GM21619 (cell line): ENCODE data around the gene ABTB2.

Experiments
- ATAC-seq: cut with Tn5 transposase; IDR thresholded peaks from one replicate; pipeline ENCODE4 v1.9.1; 2021; ENCODE audit not compliant: unreplicated experiment

Gene ABTB2

DNA sequence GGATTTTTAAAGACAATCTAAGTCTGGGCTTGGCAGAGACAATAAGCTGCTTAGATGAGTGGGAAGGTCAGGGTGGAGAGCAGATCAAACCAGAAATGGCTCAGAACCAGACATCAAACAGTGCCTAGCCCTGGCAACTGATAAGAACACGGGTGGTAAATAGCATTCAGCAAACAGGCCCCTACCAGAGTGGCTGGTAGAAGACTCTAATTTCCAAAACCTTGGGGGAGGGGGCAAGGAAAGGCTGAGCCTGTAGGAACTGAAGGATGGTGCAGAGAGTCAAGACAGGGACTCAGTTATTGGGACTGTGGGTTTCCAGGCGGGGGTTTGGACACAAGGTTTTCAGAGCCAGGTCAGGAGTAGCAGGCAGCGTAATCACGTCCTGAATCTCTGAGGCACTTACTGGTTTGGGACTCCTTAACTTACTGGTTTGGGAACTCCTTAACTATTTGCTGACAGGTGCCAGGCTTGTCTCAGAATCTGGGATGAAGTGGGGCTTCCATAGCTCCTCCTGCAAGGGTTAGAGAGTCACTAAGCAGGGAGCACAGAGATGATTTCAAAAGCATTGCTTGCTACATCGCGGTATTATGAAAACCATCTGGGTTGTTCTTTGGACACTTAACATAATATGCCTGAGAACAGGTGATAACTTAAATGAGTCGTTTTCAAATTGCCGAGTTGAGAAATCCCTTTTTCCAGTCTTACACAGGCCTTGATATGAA is 5.7 kb upstream of the ABTB2 start:
- ATAC-seq = no peak

DNA sequence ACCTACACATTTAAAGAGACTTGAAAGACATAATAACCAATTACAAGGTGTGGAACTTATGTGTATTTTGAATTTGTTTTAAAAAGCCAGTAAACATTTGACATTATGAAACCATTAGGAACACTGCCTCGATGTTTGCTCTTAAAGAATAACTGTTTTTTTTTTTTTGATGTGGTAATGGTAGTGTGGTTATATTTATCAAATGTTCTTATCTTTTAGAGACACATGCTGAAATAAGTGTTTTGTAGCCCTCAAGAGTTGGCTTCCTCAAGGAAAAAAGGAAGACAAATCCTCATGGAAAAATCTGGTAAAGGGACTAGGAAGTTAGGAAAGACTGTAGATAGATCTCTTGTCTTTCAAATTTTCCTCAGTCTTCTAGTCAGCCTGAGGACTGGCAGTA is 2.2 kb upstream of the ABTB2 start:
- ATAC-seq = no peak

DNA sequence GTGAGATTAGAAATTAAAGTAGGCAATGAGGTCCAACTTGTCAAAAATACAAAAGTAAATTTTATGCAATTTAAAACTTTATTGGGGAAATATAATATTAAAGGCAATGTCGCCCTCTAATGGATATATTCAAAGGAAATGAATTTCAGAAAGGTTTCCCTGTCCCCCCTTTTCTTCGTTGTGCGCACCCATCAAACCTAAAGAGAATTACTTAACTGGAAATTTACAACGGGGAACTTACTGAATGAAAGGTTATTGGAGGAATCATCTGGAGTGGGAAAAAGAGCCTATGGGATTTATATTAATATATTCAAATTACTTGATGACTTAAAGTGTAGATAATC is 1.7 kb upstream of the ABTB2 start:
- no peak for ATAC-seq

DNA sequence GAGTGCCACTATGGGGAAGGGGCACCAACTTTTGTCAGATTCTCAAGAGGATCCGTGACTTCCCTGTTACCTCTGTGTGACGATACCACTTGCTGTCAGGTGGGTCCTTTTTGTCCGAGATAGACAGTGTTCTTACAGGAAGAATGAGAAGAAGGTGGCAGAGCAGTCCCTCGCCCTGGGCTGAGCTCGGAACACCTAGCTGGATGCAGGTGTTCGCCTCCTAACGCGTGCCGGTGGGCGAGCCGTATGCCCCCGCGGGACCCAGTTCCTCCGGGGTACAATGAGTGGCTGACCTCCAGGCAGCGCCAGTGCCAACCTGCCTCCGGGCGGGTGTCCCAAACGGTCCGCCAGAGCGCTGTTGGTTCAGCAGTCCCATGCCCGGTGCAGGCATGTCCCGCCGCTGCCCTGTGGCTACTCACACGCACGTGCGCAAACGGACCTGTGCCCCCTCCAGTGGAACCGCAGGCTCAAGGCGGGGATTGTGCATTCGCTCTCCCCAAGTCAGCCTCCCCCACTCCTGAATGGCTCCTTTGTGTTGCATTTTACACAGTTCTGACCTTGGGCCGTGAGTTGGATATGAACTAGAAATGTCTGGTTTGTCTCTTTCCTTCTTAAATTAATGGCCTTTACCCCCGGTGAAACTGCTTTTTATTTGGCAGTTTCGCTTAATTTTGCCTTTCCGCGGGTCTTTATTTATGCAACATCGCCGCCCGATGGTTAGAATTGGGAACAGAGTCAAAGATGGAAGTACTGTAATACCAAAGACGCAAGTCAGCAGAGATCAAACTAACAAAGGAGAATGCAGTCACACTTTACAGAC is 1.1 kb upstream of the ABTB2 start:
- no peak for ATAC-seq

DNA sequence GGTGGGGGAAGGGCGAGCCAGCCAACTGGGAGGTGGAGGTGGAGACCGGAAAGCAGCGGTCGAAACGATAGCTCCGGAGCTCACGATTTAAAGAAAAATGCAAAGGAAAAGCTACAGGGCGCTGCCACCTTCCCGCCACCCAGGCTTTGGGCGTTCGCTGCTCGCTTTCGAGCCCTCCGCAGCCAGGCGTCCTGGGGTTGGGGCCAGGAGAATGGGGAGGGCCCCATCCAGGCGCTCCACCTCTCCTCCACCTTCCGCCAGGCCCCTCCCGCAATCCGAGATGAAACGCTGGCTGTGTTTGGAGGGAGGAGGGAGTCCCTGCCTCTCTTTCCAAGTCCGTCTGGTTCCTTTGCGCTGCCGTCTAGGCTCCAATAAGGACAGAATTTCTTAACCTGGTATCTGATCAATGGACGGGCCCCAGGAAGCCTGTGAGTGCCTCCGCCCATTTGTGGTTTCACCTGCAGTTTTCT is 483 bp upstream of the ABTB2 start:
- ATAC-seq = no peak

DNA sequence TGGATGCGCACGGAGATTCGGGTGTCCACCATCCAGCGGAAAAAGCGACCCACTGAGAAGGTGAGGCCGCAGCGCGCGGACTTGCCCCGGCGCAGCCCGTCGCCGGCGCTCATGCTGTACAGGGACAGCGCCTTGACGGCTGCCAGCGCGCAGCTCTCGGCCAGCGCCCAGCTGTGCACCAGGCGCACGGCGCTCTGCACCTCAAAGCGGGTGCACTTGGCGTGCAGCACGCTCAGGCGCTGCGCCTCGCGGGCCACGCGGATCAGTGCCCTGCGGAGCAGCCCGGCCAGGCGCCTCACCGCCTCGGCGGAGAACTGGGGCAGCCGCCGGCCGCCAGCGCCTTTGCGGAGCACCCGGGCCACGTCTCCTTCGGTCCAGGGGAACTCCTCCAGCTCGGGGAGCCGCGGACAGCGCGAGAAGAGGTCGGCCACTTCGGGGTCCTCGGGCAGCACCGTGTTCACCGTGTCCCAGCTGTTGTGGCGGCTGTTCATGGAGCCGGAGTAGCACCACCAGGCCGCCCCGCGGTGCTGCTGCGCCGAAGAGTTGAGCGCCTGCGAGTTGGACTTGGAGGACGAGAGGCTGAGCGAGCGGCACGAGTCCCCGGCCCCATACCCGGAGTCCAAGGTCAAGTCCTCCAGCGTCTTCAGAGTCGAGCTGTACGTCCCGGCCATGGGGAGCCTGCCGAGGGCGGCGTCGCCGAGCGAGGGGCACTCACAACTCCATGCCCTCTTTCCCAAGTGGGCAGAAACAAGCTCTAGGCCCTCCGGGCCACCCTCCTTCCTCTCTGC is 703 bp downstream of the ABTB2 start:
- peak; percentile 19 for ATAC-seq

DNA sequence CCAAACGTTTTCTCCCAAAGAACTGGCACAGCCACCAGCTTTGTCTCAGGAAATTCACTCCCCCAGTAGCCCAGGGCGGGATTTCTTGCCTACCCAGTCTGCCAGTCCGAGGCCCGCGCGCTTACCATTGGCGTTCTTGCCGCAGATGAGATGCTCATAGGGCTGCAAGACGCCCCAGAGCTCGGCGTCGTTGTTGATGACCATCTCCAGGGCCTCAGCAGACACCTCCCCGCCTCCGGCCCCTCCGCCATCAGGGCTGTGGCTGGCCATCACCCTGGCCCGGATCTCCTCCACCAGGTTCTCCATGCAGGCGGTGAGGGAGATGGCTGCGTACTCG is 1.3 kb downstream of the ABTB2 start:
- no peak for ATAC-seq

DNA sequence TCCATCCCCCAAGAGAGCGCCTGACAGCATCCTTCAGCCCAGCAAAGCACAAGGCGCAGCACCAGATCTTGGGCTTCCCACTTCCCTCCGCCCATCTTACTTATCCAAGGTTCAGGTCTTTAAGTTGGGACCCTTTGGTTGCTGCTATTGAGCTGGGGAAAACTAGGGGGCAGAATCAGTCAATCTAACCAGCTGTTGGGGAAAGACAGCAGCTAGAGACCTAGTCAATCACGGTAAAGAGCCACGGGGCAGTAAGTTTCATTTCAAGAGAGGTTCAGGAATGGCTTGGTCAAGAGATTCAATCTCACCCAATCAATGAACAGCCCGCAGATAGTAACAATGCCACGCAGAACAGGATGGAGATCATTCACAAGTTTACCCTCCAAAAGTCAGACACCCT is 1.7 kb downstream of the ABTB2 start:
- no peak for ATAC-seq

DNA sequence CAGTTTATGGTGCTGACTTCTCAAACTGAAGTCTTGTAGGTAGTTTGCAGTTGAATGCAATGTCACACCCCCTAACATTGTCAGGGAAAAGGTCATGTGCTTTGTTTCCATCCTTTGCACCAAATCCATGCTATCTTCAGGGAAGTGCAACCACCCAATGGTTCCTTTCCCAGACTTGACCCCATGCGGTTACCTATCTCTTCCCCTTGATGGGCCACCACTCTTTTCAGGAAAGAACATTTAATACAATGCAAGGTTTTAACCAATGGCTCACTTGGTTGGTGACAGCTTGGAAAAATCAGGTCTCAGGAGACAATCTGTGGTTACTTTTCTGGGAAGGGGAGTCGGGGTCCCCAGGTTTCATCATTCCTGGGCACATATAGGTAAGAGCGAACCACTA is 2.1 kb downstream of the ABTB2 start:
- ATAC-seq = no peak

DNA sequence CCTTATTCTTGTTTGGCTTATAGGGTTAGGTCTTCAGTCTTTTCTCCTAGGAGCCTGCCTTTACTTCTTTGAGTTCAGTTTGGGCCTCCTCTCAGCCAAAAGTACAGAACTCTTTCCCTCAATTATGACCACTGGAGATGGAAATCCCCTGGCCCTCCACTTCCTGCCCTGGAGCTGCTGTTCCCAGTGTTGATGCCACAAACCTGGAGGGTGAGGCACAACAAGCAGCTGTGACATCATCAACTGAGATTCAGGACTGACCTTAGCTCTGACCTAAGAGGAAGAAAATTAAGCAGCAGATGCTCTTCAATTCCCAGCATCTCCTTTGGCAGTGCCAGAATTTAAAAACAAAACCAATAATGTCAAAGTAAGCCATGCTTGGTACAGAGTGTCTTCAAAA is 3.0 kb downstream of the ABTB2 start:
- no peak for ATAC-seq

DNA sequence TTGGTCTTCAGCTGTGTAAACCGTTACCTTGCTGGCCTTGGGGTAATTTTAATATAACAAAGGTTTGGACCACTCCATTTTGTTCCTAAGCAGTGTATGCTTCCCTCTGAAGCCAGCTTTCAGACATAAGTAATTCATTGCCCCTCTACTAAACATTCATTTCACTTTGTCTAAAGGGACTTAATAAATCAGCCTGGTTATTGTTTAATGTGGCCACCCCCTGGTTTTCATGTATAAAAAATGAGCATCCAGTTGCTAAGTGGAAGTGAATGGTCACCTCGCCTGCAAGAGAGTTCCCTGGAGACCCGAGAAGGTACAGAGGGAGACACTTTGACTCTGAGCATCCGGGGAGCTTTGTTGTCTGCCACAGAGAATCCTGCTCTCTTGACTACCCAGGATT is 3.9 kb downstream of the ABTB2 start:
- no peak for ATAC-seq

DNA sequence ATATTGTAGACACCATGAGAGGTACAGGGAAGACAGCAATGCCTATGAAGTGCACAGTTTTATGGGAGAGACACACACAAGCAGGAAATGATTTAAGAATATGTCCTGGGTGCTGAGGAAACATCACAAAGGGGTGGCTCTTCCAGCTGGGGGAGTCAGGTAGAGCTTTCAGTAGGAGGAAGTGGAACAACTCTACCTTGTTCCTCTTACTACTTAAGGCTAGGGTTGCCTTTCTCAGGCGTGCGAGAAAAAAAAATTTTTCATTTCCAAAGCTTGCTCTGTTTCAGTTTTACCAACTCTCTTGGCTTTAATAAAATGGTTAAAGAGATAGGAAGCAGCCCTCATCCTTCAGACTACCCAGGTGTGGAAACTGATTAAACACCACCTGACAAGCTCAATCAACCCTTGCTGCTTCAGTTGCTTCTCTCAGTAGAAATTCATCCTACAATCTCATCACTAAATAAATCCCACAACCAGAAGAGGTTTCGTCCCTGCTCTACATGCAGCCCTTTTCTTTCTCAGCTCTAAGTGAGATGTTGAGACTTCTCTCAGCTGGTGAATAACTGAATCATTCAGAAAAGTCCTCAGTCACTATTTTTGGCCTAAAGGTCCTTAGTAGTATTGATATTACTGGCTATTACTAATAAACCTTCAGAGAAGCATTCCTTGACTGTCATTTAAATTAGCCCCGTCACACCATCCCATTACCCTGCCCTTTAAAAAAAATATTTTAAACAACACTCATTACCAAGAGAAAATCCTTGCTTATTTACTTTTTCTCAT is 5.9 kb downstream of the ABTB2 start:
- ATAC-seq = peak; percentile 40

DNA sequence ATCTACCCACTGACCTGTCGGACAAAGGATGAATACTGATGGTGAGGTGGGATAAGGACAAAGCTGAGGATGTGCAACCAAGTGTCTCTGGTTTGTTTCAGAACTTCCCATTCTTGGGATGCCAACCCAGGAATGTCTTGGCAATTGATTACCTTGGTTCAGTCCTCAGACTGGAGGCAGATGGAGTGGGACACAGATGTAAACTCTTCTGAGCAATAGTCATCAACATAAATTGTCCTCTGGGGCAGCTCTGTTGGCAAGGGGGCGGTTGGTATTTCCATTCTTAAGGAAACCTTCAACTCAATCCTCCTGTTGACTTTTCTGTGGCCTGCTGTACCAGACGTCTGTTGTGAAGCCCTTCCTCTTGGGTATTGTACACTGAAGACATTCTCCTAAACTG is 6.8 kb downstream of the ABTB2 start:
- ATAC-seq = no peak

DNA sequence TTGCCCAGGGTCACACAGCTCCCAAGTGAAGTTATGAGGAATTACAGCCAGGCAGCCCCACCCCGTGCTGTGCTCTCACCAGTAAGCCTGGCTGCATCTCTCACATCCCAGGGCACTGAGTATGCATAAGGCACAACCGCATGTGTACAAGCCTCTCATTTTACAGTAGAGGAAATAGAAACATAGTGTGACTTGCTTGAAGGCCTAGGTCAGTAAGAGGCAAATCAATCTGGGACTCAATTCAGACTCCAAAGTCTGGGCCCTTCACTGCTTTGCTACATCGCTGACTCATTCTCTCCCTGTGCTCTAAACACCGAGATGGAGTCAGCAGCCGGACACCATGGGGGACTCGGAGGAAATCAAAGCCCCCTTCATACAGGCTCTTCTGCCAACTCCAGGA is 7.9 kb downstream of the ABTB2 start:
- no peak for ATAC-seq

DNA sequence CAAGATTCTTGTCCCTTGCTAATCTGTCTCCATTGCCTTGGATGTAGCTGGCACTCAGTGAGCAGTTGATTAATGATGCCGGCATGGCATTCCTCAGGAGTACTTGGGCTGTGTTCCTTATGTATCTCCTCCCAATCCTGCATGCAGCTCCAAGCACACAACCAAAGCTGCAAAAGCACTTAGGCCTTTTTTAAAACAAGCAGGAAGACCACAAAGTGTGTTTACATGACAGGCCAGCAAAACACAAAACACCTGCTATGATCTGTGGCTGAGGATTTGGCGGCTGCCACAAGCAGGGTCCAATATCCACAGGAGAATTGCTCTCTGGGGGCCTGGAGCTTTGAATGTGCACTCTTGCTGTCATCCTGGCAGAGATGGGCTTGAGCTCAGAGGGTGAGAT is 8.9 kb downstream of the ABTB2 start:
- no peak for ATAC-seq

DNA sequence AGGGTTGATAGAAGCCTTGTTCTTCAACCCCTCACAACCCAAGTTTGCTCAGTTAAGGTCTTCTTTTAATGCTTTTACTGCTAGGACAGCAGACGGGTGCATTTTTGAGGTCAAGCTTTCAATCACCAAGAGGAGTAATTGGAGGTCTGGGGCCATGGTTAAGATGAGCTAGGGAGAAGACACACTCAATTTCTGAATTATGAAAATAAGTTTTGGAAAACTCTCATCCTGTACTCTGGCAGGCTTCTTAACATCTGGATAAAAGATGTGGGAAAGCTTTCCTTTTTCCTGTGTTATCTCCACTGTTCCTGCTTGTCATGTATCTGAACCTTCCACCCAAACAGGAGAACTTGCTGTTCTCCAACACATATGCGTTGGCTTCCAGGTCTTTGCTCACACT is 9.7 kb downstream of the ABTB2 start:
- ATAC-seq = no peak

DNA sequence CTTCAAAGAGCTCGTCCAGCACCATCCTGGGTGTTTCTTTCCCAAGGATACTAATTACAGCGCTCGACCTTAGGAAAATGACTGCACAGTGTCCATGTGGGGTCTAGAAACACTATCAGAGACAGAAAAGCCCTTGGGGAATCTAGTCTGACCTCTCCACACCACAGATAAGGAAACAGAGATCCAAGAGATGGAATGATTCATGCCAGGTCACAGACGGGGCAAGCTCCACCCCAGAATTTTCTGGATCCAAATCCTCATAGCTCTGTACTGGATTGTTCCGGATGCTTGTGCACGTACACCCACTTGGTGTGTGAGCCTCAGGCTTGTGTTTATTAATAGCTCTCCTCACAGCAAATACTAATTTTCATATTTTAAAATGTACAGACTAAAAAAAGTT is 11.3 kb downstream of the ABTB2 start:
- ATAC-seq = no peak

DNA sequence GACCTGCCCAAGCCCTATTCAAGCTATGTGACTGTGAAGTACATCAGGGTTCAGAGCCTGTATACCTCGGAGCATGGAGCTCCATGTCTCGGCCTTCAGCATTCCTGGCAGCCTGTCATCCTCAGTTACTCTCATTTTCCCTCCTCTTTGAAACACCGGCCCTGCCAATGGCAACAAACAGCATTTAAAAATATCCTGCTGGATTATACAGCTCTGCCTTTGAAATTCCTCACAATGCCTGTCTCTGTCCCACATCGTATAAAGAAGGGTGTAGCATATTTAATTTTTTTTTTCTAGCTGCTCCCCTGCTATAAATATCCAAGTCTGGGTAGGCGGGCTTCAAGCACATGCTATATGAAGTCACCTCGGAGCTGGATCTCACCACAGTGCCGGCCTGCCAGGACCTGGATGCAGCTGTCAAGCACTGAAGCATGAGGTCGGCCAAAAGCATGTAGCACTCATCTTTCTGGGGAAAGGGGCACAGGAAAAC is 11.8 kb downstream of the ABTB2 start:
- ATAC-seq = no peak

DNA sequence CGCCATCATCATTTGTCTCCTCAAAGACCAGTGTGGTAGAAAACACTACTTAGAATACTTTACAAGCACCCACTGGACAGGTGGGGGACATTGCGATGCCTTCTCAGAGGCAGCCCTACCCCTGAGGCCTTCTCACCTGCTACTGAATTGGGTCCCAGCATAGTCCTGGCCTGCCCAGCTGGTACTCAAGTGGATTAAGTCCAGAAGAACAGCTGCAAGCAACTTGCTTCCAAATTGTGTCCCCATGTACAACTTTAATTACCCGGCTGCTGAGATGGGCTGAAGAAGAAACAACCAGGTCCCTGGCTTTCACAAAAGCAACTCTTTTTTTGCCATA is 12.3 kb downstream of the ABTB2 start:
- no peak for ATAC-seq

DNA sequence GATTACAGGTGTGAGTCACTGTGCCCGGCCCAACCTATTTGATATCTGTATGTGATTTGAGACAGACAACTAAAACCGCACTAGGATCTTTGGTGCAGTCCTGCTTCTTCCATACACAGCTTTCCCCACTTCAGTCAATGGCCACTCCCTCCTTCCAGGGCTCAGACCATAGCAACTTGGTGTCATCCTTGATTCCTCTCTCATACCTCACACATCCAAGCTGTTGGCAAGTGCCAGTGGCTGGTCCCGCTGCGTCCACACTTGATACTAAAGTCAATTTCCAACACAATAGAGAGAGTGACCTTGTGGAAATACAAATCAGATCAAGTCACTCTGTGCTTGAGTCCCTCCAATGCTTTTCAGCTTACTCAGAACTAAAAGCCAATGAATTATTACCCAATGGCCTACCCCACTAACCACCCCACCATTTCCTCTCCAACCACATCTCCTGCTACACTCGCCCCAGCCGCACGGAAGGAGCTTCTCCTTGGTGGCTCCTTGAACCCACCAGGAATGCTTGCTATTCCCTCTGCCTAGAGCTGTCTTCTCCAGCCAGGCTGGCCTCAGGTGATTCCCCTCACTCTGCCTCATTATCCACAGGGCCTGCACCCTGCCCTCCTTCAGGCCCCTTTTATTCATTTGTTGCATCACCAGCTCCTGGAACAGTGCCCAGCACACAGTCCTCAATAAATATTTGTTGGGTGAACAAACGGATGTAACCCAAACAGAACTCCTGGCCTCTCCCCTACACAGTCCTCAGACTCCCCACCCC is 12.9 kb downstream of the ABTB2 start:
- ATAC-seq = peak; percentile 68

DNA sequence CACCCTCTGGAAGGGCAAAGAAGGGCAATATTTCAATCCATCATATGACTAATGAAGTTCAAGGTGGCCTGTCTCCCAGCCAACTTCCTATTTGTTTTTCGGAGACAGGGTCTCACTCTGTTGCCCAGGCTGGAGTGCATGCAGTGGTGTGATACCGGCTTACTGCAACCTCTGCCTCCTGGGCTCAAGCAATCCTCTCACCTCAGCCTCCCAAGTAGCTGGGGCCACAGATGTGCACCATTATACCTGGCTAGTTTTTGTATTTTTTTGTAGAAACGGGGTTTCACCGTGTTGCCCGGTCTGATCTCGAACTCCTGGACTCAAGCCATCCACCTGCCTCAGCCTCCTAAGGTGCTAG is 13.4 kb downstream of the ABTB2 start:
- ATAC-seq = no peak
